ENCODE data around the gene MAMDC4.
A peak's percentile ranks its signal among the peaks of the same experiment; 100 is the strongest.

Gene MAMDC4

GRCh38 chr9:136849038-136849959, 2.8 kb upstream of the MAMDC4 start, which contains the start of gene PHPT1:
Gene PHPT1 (plus strand): TSS chr9:136849409. CDS start chr9:136849431, 22 bp downstream.
- DNase-seq (ENCODE audit: low read depth in 2 of 3, low spot score in 2 of 3): peak; percentile 87 to 95 (median 93)

DNA sequence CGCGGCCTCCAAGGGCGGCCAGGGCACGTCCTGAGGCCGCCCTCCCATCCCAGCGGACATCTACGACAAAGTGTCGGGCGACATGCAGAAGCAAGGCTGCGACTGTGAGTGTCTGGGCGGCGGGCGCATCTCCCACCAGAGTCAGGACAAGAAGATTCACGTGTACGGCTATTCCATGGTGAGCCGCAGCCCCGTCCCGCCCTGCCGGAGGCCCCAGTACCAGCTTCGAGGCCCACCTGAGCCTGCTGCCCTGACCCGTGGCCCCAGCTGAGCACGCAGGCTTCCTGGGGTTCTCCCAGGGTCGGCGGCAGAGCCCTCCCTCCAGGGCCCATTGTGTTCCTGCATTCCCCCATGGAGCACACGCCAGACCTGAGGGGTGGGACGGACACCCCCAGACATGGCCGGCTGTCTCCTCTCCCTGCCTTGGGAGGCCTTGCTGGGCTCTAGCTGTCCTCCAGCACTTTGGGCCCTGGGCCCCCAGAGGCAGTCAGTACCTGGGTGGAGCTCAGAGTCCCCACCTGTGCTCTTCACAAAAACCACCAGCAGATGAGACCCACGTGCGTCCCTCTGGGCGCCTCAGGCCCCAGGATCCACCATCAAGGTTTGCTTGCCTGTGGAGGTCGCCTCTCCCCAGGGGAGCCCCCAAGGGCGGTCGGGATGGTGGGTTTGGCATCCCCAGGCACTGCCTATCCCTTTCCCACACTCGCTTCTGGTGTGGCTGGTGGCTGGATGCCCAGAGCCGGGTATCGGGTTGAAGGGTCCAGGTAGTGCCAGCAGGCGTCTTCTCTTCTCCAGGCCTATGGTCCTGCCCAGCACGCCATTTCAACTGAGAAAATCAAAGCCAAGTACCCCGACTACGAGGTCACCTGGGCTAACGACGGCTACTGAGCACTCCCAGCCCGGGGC, 1.9 kb upstream of the MAMDC4 start:
- no peak for DNase-seq (ENCODE audit: low read depth in 2 of 3, low spot score in 2 of 3)

DNA sequence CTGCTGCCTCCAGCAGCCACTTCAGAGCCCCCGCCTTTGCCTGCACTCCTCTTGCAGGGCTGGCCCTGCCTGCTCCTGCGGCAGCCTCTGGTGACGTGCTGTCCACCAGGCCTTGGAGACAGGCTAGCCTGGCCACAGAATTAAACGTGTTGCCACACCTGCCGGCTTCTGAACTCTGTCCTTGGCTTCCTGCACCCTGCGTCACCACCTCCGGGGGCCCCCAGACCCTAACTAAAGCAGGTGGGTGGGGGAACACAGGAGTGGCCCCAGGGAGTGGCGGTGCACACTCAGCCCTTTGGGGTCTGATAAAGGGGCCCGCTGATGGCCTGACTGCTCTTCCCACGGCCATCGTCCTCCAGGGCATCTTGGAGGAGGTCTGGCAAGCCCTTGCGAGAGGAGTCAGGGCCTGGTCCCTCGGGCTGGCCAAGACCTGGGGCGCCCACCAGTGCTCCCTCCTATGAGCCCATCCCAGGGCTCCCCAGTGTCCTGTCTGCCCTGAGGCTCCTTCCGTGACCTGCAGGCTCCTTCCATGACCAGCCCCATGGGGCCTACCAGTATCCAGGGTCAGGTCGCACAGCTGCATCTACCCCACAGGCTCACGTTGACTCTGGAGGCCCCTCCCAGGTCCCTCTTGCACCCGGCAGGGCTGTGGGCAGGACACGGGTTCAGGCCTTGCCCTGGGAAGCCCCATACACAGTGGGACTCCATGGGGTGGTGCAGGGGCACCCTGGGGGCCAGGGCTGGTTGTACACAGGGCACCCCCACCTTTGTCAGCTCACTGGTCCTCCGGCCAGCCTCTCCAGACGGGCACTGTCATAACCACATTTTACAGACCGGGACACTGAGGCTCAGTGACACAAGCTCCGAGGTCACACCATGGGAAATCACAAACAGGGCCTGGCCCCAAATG, 1.0 kb upstream of the MAMDC4 start:
- no peak for DNase-seq (ENCODE audit: low read depth in 2 of 3, low spot score in 2 of 3)

- DNase-seq (ENCODE audit: low read depth in 2 of 3, low spot score in 2 of 3): no peak
These were observed 784 bp downstream of the MAMDC4 start for GRCh38 chr9:136852664-136853595.

- DNase-seq (ENCODE audit: low read depth in 2 of 3, low spot score in 2 of 3): no peak
These were observed 1.5 kb downstream of the MAMDC4 start for GRCh38 chr9:136853596-136854112.

GRCh38 chr9:136854113-136854841, 2.1 kb downstream of the MAMDC4 start:
- DNase-seq (ENCODE audit: low read depth in 2 of 3, low spot score in 2 of 3): no peak

- no peak for DNase-seq (ENCODE audit: low read depth in 2 of 3, low spot score in 2 of 3)
These were observed 2.8 kb downstream of the MAMDC4 start for GRCh38 chr9:136854842-136855460.

GRCh38 chr9:136855461-136856078, 3.4 kb downstream of the MAMDC4 start:
- no peak for DNase-seq (ENCODE audit: low read depth in 2 of 3, low spot score in 2 of 3)

- DNase-seq (ENCODE audit: low read depth in 2 of 3, low spot score in 2 of 3): no peak
These were observed 3.9 kb downstream of the MAMDC4 start for GRCh38 chr9:136856079-136856476.

GRCh38 chr9:136856541-136857141, 4.5 kb downstream of the MAMDC4 start:
- no peak for DNase-seq (ENCODE audit: low read depth in 2 of 3, low spot score in 2 of 3)

DNA sequence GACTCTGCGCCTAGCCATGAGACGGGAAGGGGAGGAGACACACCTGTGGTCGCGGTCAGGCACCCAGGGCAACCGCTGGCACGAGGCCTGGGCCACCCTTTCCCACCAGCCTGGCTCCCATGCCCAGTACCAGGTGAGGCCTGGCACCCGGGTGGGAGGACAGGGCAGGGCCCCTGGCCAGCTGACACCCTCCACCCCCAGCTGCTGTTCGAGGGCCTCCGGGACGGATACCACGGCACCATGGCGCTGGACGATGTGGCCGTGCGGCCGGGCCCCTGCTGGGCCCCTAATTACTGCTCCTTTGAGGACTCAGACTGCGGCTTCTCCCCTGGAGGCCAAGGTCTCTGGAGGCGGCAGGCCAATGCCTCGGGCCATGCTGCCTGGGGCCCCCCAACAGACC, 5.0 kb downstream of the MAMDC4 start:
- no peak for DNase-seq (ENCODE audit: low read depth in 2 of 3, low spot score in 2 of 3)

GRCh38 chr9:136857581-136858412, 5.7 kb downstream of the MAMDC4 start:
- DNase-seq (ENCODE audit: low read depth in 2 of 3, low spot score in 2 of 3): no peak

GRCh38 chr9:136858452-136858843, 6.3 kb downstream of the MAMDC4 start:
- DNase-seq (ENCODE audit: low read depth in 2 of 3, low spot score in 2 of 3): no peak

DNA sequence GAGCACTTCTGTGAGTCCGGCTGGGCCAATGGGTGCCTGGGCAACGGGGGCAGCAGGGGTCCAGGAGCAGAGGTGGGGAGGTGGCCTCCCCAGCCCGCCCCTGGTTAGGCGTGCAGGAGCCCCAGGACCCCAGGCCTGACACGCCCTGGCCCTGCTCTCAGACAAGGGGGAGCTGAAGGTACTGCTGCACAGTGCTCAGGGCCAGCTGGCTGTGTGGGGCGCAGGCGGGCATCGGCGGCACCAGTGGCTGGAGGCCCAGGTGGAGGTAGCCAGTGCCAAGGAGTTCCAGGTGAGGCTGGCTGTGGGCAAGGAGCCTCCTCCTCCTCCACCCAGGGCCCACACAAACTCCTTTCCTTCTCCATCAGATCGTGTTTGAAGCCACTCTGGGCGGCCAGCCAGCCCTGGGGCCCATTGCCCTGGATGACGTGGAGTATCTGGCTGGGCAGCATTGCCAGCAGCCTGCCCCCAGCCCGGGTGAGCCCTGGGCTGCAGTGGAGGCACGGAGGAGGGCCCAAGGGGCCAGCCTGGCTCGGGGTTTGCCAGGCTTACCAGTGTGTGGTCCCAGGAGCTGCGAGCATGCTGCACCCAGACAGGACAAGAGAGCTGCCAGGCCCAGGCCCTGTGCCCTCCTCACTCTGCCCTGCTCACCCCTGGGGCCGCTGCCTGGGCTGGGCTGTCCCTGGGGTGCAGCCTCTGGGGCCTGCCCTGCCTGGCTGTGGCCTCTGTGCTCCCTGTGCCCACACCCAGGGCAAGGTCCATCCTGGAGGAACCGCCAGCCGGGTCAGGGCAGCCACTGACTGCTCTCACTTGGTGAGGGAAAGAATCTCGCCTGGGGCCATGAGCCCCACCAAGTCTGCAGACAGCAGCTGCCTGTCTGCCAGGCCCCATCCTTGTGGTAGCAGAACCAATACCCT, 7.0 kb downstream of the MAMDC4 start:
- no peak for DNase-seq (ENCODE audit: low read depth in 2 of 3, low spot score in 2 of 3)

- no peak for DNase-seq (ENCODE audit: low read depth in 2 of 3, low spot score in 2 of 3)
These were observed 8.4 kb downstream of the MAMDC4 start for GRCh38 chr9:136860529-136860928.

All from activated CD8-positive, alpha-beta memory T cell treated with anti-CD3 and anti-CD28 coated beads for 48 hours (primary cell).